Non-pigmented ciliary epithelial cell (primary cell): Measurements from ENCODE around the gene CDH26.

Experiments
- DNase-seq: peaks from one replicate; pipeline ENCODE4 v3.0.0-alpha.2; 2010; ENCODE audit warnings: low read depth

CDH26 gene

DNA sequence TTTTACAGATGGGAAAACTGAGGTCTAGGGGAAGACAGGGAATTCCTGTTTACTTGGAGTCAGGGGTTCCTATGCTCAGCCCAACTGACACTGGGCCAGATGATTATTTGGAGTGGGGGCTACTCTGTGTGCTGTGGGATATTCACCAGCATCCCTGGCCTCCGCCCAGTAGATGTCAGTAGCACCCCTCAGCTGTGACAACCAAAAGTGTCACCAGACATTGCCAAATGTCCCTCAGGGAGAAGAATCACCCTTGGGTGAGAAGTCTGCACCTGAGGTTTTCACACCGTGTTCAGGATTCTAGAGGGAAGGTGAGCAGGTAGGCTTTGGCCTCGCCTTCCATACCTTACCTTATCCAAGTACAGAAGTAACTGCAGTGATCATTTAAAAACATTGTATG is 27.6 kb downstream of the CDH26 start:
- DNase-seq: no peak

DNA sequence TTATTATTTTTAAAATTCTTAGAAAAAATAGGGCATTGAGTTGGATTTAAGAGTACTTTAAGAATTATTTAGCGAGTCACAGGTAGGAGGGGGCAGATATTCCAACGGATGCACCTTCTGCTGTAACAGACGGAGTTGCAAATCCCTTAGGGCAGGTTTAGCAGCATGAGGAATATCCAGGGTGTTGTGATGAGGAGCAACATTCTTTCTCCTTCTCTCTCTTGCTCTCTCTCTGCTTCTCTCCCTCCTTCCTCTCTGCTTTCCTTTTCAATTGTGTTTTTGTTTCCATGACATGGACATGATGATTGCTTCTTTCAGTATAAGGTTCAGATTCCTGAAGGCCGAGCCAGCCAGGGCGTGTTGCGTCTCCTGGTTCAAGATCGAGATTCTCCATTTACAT is 28.9 kb downstream of the CDH26 start:
- DNase-seq: no peak

DNA sequence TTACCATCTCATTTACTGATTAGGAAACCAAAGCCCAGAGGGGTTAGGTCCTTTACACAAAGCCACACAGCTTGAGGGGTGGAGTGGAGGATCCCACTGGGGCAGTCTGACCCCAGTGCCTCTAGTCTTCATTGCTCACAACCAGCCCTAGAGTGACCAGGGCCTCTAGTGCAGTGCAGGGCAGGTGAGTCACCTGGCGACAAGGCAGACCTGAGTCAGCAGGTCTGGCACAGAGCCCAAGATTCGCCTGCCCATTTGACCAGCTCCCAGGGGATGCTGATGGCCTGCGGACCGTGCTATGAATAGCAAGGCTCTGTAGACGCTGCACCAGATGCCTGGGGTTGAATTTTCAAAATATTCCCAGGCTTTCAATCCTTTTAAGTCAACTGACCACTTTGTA is 29.9 kb downstream of the CDH26 start:
- DNase-seq: no peak

DNA sequence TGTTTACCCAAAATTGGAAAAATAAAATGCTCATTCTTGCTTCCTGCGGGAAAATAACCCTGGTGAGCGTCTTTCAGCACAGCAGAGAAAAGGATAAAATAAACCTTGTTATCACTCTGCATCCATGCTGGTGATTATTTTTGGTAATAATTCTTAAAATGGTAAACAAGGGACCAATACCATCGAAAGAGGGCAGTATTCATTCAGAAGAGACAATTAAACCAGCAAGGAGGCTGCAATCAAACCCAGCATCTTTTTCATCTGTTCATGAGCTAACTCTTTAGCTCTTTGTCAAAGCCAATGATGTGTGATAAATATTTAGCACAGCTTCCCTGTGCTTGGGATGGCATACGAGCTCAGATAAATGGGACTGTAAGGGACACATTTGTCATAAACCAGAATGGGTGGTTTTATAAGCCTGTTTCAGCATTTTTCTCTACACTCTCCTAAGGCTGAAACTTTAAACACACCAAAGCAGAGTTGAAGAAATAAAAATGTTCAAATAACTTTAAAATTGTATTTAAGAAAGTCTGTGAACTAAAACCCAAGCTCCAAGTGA is 34.4 kb downstream of the CDH26 start:
- DNase-seq: no peak

DNA sequence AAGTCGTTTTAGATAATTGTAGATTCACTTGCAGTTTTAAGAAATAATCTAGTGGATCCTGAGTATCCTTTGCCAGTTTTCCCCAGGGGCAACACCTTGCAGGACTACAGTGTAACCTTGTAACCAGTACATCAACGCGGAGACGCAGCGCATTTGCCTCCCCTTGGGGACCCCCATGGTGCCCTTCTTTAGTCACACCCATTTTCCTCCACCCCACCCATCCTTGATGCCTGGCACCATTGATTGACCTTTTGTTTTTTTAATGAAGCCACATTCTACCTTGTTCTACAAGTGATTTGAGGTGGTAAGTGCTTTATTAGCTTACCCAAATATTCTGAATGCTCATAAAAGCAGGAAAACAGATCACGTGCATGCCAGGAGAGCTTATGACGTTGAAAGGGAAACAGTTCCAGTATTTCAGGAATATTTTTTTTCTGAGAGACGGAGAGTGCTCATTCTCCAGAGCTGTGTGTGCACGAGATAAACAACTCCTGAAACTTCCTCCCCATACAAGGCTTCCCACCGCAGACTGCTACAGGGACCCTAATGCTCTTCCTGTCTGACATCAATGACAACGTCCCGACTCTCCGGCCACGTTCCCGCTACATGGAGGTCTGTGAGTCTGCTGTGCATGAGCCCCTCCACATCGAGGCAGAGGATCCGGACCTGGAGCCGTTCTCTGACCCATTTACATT is 35.7 kb downstream of the CDH26 start:
- DNase-seq: no peak

DNA sequence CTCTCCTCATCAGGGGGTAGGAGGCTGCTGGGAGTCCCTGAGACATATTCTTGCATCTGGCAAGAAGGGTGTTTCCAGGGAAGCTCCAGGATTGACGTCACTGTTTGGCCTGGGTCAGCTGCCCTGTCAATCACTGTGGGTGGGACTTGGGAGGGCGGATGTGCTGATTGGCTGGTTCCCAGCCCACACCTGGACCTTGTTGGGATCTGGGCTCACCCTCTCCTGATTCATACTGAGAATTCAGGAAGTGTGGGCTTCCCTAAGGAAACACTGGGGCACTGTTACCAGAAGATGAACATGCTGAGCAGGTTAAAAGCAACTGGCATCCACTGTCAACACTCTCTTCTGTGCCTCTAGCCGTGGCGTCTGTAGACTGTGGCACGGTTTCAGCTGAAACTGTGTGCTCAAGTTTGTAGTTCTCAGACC is 36.5 kb downstream of the CDH26 start:
- DNase-seq: no peak

DNA sequence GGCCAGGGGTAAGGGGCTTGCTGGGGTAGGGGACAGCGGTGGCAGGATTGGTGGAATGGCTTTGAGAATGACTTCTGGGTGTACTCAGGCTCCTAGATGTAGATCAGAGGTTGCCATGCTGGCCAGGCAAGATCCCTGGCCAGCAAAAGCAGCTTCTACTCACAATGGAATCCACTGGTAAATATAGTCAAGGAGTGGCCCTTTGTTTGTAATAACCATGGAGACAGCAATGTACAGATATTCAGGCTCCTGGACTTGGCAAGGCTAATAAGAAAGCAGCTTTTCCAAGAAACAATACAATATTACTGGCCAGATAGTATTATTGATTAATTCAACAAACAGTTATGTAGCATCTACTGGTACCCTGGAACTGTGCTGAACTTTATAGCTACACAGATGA is 37.9 kb downstream of the CDH26 start:
- DNase-seq: no peak

DNA sequence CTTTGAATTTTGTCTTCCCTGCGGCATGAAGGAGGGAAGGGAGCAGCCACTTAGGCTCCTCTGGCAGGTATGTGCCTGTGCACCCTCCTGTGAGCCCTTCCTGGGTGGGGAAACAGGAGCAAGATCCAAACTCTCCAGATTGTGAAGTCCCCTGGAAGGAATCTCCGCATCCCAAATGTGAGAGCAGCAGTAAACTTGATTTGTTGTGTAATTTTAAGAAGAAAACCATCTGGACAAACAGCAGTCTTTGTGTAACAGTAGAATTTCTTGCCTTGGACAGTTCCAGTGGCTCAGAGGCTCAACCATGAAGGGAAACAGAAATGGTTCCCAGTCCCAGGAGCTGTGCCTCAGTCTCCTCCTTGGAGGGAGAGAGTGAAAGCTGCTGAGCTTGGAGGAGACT is 39.7 kb downstream of the CDH26 start:
- no peak for DNase-seq

DNA sequence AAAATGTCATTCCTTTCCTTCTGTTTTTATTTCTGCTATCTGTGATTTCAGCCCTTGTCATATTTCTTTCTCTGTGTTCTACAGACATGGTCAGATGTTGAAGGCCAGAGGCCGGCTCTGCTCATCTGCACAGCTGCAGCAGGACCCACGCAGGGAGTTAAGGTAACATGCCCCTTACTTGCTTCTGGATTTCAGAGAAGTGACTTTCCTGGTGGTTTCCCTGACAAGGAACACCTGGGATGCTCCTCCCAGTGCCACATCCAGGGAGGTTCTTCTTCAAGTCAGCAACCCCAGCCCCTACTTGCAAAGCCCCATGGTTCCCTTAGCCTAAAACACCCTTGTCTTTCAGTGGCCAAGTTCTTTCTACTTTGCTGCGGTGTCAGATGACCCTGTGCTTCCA is 41.3 kb downstream of the CDH26 start:
- DNase-seq: no peak

DNA sequence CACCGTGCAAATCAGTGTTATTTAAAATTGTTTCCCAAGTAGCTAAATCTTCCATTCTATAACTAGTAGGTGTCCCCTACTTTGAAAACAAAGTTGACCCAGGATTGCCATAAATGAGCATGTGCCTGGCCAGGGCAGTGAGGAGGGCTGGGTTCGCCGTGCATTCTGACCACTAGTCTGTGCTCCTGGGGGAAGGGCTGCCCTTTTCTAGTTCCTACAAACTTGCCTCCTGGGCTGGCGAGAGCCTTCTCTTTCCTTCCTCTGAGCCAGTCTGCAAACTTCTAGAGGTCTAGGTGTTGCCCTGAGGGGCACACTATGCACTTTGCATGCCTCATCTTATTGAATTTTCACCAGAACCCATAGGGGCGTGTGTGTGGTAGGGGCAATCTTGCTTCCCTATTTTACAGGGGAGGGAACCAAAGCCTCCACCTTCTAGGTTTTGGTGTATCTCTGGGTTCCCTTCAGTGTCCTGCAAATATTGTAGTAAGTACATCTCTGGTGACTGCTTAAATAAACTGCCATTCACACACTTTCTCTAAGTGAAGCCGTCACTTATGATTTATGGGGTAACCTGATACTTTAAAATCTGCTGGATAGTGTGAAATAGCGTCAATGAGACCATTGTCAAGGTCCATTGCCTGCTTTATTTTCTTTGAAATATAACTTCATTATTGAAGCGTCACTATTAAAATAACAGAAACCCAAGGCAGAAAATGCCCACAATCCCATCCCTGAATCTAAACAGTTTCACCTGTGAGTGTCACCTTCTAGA is 42.2 kb downstream of the CDH26 start:
- no peak for DNase-seq

DNA sequence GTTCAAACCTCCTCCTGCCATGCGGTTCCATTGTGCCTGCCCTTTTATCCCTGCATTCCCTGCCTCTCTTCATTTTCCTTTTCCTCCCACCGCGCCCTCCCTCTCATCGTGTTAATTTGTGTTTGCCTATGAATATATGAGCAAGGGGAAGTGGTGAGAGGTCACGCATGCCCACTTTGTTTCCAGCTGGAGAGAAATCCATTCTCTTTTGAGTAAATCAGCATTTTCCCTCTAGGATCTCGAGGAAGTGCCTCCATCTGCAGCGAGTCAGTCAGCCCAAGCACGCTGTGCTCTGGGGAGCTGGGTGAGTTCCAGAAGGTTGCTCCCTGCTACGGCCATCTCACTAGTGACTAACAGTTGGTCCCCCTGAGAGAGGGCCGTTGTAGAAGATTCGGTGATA is 42.9 kb downstream of the CDH26 start:
- no peak for DNase-seq

DNA sequence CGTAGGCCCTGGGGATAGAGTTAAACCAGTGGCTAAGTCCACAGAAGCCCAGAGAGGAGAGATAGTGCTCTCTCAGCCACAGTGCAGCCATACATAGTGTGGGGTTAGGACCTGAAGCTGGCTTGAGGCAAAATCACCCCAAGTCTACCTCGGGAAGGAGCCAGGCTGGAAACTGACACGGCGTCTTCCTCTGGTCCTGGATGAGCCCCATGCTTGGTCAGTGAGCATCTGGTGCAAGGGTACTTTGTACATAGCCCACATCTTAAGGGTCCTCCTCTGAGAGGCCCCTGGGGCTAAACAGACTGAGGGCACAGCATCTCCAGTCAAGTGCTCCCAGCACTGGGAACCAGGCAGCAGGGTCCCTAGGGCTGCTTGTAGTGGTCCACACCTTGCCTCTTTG is 45.6 kb downstream of the CDH26 start:
- DNase-seq: no peak

DNA sequence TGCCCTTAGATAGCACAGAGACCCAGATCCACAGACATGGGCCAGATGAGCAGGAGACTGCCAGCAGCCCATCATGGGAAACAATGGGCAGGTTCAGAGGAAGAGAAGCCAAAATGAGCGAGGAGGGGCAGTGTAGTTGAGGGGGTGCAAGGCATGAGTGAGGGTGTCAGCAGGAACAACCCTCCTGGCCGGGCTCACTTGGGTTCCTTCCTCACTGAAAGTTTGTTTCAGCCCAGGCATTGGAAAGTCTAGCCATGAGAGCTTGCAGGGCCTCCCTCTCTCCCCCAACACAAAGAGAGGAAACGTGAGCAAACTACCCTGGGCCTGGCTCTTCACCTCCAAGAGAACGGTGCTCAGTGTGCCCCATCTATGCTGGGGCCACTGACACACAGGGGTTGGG is 48.0 kb downstream of the CDH26 start:
- no peak for DNase-seq

DNA sequence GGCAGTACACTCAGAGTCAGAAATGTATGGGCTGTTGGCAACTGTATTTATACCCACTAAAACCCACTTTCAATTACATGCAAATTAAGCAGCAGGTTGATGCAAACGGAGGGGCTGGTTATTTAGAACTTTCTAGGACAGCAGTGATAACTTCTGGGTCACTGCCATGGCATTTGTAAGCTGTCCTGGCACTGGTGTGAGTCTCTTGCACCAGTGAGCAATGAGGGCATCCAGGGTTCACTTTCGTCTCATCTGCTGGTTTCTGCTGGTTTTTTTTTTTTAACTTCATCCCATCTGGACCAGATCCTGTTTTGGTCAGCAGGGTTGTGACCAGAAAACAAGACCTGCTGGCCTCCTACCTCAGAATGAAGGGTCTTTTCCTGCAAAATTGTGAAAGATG is 49.2 kb downstream of the CDH26 start:
- DNase-seq: no peak

DNA sequence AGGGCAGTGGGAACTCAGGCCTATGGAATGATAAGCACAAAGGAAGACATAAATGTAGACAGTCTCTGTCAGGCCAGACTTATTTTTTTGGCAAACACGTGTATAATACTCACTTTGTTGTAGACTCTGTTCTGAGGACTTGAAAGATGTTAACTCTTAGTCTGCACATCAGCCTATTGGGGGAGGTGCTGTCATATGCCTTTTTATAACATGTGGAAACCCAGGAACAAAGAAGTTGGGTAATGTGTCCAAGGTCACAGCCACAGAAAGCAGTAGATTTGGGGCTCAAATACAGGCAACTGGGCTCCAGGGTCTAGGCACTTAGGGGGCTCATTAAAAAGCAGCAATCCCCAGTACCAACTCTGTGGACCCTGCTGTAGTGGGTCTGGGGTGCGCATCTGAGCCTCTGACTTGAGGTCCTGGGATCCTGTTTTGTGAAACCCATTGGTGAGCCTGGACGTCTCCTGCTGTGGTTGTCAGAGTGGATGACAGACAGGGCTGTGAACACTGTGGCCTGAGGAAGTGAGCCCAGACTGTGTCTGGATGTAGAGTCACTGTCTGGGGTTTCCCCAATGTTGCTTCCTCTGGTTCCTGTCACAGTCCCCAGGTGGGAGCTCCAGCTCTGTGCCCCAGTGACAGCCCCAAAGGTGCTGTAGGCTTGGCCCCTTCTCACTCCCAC is 50.0 kb downstream of the CDH26 start:
- DNase-seq: no peak

DNA sequence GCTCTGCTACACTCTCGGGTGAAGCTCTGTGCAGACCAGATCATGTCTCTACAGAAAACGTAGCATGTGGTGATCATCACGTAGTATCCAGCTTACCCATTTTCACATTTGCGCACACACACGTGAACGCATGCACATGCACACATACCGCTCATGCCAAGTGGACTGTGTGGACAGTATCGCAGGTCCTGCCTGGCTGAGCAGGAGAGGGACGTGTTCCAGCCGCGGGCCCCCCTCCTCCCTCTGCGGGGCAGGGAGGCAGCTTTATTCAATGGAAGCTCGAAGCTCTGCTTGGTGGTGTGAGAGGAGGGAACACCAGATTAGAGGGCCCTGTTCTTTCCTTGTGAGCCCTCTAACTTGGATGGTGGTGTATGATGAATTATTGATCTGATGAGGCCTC is 51.1 kb downstream of the CDH26 start:
- DNase-seq: no peak

DNA sequence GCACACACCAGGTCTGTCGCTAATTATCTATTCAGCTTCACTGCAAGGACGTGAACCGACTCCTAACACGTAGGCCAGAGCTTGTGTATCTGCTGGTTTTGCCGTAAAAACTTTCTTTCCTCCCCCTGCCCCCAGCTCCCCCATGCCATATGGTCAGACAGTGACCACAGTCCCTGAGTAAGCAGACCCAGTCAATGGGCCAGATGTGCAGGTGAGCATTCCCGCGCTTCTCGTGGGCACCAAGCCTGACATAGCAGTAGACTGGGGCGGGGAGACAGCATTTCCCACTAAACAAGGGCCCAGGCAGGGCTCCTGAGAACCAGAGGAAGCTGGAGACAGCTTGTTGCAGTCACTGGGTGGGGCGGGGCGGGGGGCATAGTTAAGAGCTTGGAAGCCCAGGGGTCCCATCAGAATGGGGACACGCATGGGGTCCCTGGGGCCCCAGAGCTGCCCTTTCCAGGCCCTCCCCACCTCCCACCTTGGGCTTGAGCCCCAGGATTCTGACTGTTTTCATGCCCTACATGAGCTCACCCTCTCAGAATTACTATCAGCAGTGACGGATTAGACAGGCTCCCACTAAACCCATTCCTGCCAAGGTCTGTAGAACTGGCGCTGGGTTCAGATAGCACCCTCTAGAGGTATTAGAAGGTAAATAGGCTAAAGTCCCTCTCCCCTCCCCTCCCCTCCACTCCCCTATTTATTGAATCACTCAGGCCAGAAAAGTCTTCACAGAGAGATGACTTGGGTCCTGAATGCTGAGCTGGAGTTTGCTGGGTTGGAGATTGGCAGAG is 51.8 kb downstream of the CDH26 start:
- no peak for DNase-seq

DNA sequence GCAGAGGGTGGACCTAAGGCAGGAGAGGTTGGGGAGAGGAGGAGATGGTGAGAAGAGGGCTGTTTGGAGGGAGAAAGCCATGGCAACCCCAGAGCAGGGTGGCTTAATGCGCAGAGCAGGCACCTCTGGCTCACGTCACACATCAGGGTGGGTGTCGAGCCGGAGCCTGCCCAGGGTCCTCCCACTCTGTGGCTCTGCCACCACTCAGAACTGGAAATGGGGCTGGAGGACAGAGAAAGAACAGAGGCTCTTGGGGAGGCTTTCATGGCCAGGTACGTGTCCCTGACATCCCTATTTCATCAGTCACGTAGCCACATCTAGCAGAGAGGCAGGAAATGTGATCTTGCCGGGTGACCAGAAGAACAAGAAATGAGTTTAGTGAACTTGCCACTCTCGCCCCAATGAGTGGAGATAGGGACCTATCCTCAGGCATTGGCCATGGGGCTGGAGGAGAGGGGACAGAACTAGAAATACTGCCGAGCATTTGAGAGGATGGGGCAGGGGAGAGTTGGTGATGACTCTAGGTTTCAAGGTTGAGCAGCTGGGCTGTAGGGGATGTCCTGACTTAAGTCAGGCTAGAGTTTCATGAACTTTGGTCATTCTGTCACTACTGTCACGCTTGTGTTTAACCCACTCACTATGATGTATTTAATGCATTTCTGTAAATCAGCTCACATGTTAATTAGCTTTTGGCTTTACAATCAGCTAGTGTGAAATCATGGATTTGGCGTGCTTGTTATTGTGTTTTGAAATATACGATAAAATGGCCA is 52.7 kb downstream of the CDH26 start:
- DNase-seq: no peak

DNA sequence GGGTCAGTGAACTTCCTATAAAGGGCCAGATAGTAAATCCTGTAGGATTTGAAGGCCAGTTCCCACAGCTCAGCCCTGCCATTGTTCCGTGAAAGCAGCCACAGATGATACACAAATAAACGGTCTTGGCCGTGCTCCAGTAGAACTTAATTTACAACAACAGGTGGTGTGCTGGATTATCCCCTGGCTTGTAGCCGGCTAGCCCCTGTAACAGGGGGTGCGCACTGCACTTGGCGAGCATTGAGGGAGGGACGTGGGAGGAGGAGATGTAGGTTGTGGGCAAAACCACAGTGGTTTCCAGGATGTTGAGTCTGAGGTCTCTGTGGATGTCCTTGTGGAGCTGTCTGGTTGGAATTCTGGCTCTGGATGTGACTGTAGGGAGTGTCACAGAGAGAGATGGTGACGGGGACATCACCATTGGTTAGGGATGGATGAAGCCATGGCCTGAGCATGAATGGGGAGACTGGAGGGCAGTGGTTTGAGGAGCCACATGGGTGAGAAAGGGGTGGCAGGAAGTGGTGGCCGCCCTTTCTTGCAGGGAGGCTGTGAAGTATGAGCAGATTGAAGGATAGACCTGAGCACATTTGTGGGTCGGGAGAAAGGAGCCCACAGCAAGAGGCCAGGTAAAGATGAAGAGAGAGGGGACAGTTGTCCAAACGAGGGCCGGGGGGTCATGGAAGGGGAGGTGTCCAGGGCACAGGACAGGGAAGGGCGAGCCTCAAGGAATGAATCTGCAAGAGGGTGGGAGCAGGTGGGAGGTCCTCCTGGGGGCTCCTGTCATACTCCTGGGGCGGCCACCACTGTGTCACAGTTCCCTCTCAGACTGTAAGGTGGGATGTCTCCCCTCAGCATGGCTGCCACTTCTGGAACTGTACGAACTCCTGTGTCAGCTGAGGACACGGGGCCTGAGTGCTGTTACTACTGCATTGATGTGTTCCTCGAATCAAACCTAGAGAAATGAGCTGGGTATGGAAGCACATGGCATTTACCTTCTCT is 53.6 kb downstream of the CDH26 start:
- no peak for DNase-seq
